GM21576 (cell line): Measurements from ENCODE around the gene UQCR11.

ENCODE experiments used
- ATAC-seq: cut with Tn5 transposase; IDR thresholded peaks from one replicate; pipeline ENCODE4 v1.9.1; 2021; ENCODE audit warnings: mild to moderate bottlenecking, moderate library complexity; ENCODE audit not compliant: unreplicated experiment

Gene UQCR11

GRCh38 chr19:1618157-1619093 is 13.2 kb upstream of the UQCR11 start:
- ATAC-seq = no peak

GRCh38 chr19:1616875-1617274 is 11.6 kb upstream of the UQCR11 start:
- no peak for ATAC-seq

- ATAC-seq = no peak
These were observed 11.1 kb upstream of the UQCR11 start for GRCh38 chr19:1616396-1616795.

DNA sequence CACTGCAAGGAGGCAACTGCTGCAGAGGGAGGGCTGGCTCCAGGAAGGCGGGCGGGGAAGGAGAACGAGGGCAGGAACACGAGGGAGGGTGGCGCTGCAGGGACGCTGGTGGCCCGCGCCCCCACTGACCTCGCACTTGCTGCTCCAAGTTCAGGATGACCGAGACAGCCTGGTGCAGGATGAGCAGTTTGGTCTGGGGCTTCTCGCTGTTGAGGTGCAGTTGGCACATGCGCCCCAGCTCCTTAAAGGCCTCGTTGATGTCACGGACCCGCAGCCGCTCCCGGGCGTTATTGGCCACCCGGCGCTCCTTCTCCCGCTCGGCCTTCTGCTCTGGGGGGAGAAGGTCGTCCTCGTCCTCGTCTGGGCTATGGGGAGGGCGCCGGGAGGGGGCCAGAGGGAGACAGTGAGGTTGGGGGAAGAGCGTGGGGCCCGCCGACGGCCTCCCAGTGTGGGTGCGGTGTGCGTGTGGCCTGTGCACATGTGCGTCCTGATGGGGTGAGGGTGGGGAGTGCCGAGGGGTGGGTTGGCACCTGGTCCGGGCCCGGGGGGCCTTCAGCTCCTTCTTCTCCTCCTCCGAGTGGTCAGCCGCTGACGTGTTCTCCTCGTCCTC is 10.0 kb upstream of the UQCR11 start:
- no peak for ATAC-seq

GRCh38 chr19:1613808-1614570 is 8.7 kb upstream of the UQCR11 start:
- ATAC-seq = no peak

DNA sequence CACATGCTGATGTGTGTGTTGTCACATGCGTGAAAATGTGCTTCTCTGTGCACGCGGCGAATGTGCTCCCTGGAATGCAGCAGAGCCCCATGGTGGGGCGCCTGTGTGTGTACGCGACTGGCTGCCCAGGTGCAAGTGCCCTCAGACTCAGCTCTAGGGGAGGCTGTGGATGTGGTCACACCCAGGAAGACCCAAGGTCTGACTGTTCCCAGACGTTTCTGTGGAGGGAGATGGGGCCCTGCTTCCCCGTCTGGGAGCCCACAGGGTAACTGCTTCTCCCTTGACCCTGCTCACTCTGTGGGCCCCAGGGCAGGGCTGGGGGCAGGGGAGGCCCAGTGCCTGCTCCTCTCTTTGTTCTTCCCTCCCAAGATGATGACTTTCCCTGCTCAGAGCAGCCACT is 7.9 kb upstream of the UQCR11 start:
- no peak for ATAC-seq

- ATAC-seq = no peak
These were observed 7.1 kb upstream of the UQCR11 start for GRCh38 chr19:1612114-1613086.

DNA sequence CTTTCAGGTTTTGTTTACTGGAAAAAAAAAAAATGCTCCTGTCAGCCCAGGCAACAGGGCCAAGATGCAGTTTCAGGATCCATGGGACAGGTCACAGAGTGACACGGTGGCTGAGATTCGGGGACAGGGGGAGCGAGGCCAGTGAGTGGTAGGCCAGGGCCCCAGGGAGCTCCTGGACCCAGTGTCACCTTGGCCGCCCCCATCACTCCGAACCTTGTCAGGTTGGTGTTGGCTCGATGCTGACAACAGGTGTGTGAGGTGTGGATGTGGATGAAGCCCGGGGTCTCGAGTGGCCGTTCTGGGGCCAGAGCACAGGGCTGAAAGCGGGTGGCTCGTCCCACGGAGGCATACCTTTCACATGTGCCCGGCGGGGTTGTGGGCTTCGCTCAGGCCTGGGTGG is 6.1 kb upstream of the UQCR11 start:
- no peak for ATAC-seq

DNA sequence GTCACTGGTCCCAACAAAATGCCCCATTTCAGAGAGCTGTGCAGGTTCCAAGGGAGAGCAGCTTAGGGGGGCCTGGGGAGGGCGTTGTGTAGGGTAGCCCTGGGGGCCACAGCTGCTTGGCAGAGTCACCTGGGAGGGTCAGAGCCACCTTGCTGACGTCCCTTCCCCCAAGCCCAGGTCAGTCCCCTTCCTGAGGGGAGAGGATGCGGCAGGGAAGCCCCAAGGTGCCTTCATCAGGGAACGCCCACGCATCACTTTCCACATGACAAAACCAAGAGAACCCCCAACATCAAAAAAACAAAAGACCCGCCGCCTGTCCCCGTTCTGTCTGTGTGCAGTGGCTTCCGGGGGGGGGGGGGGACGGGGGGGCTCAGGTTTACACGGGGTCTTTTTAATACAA is 5.3 kb upstream of the UQCR11 start:
- ATAC-seq = no peak

GRCh38 chr19:1609680-1610474 is 4.6 kb upstream of the UQCR11 start:
- ATAC-seq = no peak

- ATAC-seq = no peak
These were observed 3.8 kb upstream of the UQCR11 start for GRCh38 chr19:1609103-1609396.

DNA sequence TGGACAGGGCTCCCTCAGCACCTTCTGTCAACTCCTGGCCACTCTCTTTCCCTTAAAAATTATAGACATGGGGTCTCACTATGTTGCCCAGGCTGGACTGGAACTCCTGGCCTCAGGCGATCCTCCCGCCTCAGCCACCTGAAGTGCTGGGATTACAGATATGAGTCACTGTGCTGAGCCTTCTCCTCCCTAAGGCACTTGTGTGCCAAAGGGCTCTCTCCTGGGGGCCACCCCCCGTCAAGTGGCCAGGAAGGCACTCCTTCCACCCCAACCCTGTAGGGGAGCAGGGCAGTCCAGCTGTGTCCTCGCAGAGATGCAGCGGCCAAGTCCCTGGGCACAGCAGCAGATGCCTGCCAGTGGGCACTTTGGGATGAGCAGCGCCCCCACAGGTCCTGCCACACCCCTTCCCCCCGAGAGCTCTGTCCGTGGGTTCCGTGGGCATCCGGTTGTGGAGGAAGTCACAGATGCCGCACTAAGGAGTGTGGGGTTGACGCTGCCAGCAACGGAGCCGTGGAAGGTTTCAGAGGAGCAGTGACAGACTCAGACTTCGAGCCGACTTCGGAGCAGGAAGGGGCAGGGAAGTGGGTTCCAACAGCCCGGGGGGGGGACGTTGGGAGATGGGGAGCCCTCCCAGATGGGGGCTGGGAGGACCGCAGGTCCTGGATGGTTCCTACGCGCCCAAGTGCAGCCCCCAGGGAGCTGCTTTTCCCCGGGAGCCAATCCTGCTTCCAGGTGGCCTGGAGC is 3.3 kb upstream of the UQCR11 start:
- ATAC-seq = no peak

DNA sequence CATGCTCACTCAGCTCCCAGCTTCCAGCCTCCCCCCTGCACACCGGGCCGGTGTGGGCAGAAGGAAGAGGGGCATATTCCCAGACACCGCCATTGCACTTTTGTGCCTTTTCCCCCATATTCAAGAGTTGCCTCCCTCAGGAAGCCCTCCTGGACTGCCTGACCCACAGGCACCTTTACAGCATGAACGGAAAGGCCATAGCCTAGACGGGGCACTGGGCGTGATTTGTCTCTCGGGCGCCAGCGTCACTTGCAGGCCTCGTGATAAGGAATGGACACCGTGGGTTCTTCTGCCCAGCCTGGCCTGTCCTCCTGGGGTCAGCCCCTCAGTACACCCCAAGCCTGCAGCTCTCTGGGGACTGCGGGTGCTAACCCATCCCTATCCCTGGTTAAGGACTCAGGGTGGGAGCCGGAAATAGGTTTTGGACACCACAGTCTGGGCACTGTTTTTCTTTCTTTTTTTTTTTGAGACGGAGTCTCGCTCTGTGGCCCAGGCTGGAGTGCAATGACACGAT is 933 bp upstream of the UQCR11 start:
- ATAC-seq = no peak

- ATAC-seq = no peak
These were observed 3.1 kb downstream of the UQCR11 start for GRCh38 chr19:1602091-1602707.

- no peak for ATAC-seq
These were observed 3.6 kb downstream of the UQCR11 start for GRCh38 chr19:1601613-1602064.

GRCh38 chr19:1599460-1599846 is 5.8 kb downstream of the UQCR11 start:
- ATAC-seq = no peak

GRCh38 chr19:1598777-1599459 is 6.3 kb downstream of the UQCR11 start:
- ATAC-seq = no peak

DNA sequence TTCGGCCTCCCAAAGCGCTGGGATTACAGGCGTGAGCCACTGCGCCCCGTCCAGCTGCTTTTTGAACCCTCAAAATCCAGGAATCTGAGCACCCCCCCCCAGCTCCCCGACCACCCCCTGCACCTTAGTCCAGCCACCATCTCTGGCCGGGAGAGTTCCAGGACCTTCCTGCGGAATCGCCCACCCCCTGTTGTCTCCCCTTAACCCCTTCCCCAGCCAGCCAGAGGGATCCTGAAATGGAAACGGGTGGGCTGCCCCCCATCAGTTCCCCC is 11.8 kb downstream of the UQCR11 start:
- ATAC-seq = no peak
